Adipose tissue (tissue), 3 donors: Measurements from ENCODE around the gene CMTM1. TPM values are rescaled to one million over a fixed set of nuclear protein-coding genes. Genes with fewer than 3 reads are reported as not detected.
"Not testable (repeated sequence)": the region's sequence is repeated elsewhere in the genome, so short reads cannot be mapped to it uniquely, and the experiment has no call there.

Experiments
- H3K27ac ChIP-seq: one replicate; pipeline ENCODE4 v1.5.1; 2013; ENCODE audit warnings: low read depth, low read length
- WGBS, 3 donors: extraction: QIAGEN DNeasy Blood & Tissue Kit; methylation state at CpG; one replicate each; pipeline ENCODE4 v1.1.7; 2013; 5-methylcytosine and 5-hydroxymethylcytosine counted together
- polyA plus RNA-seq, 3 donors: library from polyadenylated mRNA; stranded (reverse); fragments of 200-250 nt; gene quantifications; one replicate each; pipeline ENCODE4 v1.2.3, GENCODE V29; 2013
- donor health status: healthy with polysubstance abuse.
- donor health status: Bipolar disorder and iron deficiency.
- donor health status: healthy.

CMTM1 gene
- polyA plus RNA-seq, 3 donors: 0.21 to 0.67 (median 0.45) TPM

GRCh38 chr16:66580605-66581209 is 14.5 kb downstream of the CMTM1 start:
- H3K27ac ChIP-seq: no peak overlapping the region
- 75 to 84% (median 78%) methylated on average over 4 of the region's 4 CpGs for WGBS, 3 donors

- 69 to 78% (median 73%) methylated on average over 3 of the region's 3 CpGs for WGBS, 3 donors
- H3K27ac ChIP-seq: no peak overlapping the region
These were observed 15.2 kb downstream of the CMTM1 start for GRCh38 chr16:66581246-66581952.

GRCh38 chr16:66585481-66586239 is 19.4 kb downstream of the CMTM1 start:
- H3K27ac ChIP-seq: no peak overlapping the region
- WGBS, 3 donors: 36 to 75% (median 47%) methylated on average over 10 of the region's 10 CpGs

- H3K27ac ChIP-seq: no peak overlapping the region
- 48 to 81% (median 48%) methylated on average over 7 of the region's 7 CpGs for WGBS, 3 donors
These were observed 21.8 kb downstream of the CMTM1 start for GRCh38 chr16:66587881-66588600.

GRCh38 chr16:66588981-66589713 is 22.9 kb downstream of the CMTM1 start:
- H3K27ac ChIP-seq: no peak overlapping the region
- WGBS, 3 donors: 82 to 90% (median 85%) methylated on average over 8 of the region's 8 CpGs

GRCh38 chr16:66590322-66590721 is 24.1 kb downstream of the CMTM1 start:
- WGBS, 3 donors: 51 to 83% (median 66%) methylated on average over 8 of the region's 8 CpGs
- no peak overlapping the region for H3K27ac ChIP-seq

- WGBS, 3 donors: 92 to 100% (median 94%) methylated on average over 4 of the region's 4 CpGs
- H3K27ac ChIP-seq: no peak overlapping the region
These were observed 24.8 kb downstream of the CMTM1 start for GRCh38 chr16:66591018-66591417.

- H3K27ac ChIP-seq: no peak overlapping the region
- 86 to 99% (median 86%) methylated on average over 3 of the region's 3 CpGs for WGBS, 3 donors
These were observed 26.0 kb downstream of the CMTM1 start for GRCh38 chr16:66592241-66592640.

GRCh38 chr16:66592814-66593213 is 26.6 kb downstream of the CMTM1 start:
- H3K27ac ChIP-seq: no peak overlapping the region
- 98 to 100% (median 100%) methylated on average over 3 of the region's 3 CpGs for WGBS, 3 donors

GRCh38 chr16:66594739-66595138 is 28.5 kb downstream of the CMTM1 start:
- H3K27ac ChIP-seq: no peak overlapping the region
- WGBS, 3 donors: 53 to 86% (median 57%) methylated on average over 7 of the region's 7 CpGs

GRCh38 chr16:66596559-66596958 is 30.3 kb downstream of the CMTM1 start:
- H3K27ac ChIP-seq: not testable (repeated sequence)
- 98 to 100% (median 100%) methylated on average over 4 of the region's 4 CpGs for WGBS, 3 donors

GRCh38 chr16:66596986-66597848 is 31.0 kb downstream of the CMTM1 start:
- no peak overlapping the region for H3K27ac ChIP-seq
- WGBS, 3 donors: 77 to 87% (median 80%) methylated on average over 5 of the region's 5 CpGs

GRCh38 chr16:66598111-66598510 is 31.9 kb downstream of the CMTM1 start:
- 57 to 86% (median 59%) methylated on average over 3 of the region's 3 CpGs for WGBS, 3 donors
- no peak overlapping the region for H3K27ac ChIP-seq

GRCh38 chr16:66599726-66600125 is 33.5 kb downstream of the CMTM1 start:
- WGBS, 3 donors: 89 to 94% (median 90%) methylated on average over 4 of the region's 4 CpGs

GRCh38 chr16:66600477-66600876 is 34.2 kb downstream of the CMTM1 start:
- H3K27ac ChIP-seq: no peak overlapping the region
- WGBS, 3 donors: 100% methylated on average over 1 of the region's 1 CpG

More at GRCh38 chr16:66599726-66600125, 33.5 kb downstream of the CMTM1 start:
- no peak overlapping the region for H3K27ac ChIP-seq

GRCh38 chr16:66601471-66601870 is 35.2 kb downstream of the CMTM1 start:
- WGBS, 3 donors: 96 to 99% (median 98%) methylated on average over 5 of the region's 5 CpGs

More at GRCh38 chr16:66601471-66601870, 35.2 kb downstream of the CMTM1 start:
- H3K27ac ChIP-seq: no peak overlapping the region
